Stimulated activated naive CD4-positive, alpha-beta T cell (primary cell): ENCODE measurements around the gene HS6ST2.
"Not testable (repeated sequence)": the region's sequence is repeated elsewhere in the genome, so short reads cannot be mapped to it uniquely, and the experiment has no call there.

Experiments
- DNase-seq, 6 experiments: peaks; one replicate each; lab custom pipeline; 2025; lab: John Stamatoyannopoulos, UW

The HS6ST2 gene

DNA sequence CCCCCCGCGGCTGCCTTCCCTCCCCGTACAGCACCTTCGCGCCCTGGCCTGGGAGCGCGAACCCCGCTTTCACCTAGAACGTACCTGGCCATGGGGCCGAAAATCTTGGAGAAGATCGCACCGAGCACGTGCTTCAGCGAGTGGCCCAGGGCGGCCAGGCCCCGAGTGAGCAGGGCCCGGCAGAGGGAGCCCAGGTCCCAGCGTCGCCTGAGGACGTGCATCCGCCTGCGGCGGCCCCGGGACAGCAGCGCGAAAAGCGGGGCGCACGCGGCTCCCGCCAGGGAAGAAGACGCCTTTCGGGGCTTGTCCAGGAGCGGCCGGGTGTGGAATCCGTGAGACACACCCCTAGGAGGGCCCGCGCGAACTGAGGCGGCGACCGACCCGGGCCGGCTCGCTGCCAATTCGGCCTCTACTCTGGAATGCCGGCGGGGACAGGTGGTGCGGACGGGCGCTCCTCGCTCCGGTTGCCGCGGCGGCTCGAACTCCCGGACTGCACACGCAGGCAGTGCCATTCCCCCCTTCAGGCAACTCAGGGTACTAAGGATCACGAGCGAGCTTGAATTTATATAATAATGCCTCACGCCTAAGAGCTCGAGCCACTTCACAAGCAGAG, at the start of gene HS6ST2:
HS6ST2 (minus strand) TSS at position 539 of the 613 bp plus-strand sequence.
- no peak for DNase-seq

DNA sequence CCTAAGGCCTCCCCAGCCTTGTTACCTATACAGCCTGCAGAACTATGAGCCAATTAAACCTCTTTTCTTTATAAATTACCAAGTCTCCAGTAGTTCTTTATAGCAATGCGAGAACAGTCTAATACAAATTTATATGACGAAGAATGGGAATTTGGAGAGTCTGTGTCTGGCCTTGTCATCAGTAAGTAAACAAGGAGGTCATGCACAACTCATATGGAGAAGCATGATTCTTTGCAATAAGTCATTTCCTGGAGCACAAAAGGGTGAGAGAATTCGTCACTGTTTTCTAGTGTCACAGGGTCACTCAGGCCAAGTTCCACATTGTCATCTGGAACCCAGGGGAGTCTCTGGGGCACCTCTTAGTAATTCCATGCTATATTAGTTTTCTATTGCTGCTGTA, 49.0 kb upstream of the HS6ST2 start:
- DNase-seq = no peak

GRCh38 chrX:133005616-133006015, 47.2 kb upstream of the HS6ST2 start:
- no peak for DNase-seq

DNA sequence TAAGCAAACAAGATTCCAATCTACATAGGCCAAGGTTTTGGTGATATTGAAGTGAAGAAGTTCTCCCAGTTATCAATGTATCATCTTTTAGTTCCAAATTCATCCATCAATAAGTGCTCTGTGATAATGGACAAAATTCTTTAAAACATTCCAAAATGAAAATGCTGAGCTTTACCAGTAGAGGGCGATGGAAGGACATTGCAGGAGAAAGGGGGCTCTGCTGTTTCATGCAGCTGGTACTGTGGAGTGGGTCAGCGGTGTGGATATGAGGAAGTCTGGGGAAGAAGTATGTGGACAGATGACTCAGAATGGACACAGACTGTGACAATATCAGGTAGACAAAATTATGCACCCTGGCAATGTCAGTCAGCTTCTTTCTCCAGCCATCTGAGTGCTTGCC, 46.6 kb upstream of the HS6ST2 start:
- DNase-seq = no peak

- no peak for DNase-seq
Observed at GRCh38 chrX:132999209-132999608, 40.8 kb upstream of the HS6ST2 start.

GRCh38 chrX:132990835-132991234, 32.4 kb upstream of the HS6ST2 start:
- no peak for DNase-seq

DNA sequence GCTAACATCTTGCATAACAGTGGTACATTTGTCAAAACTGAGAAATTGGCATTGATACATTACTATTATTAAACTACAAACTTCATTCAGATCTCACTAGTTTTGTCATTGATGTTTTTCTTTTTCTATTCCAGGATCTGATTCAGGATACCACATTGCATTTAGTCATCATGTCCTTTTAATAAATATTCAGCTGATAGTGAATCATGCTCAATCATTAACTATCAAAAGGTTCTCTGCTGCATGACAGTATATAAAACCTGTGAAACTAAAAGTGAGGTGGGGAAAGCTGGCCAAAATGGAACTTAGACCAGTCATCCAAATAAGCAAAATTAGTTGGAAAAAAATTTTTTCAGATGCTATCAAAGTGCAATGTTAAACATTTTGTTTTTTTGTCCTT, 28.1 kb upstream of the HS6ST2 start:
- no peak for DNase-seq

- no peak for DNase-seq
Observed at GRCh38 chrX:132984058-132984650, 25.7 kb upstream of the HS6ST2 start.

DNA sequence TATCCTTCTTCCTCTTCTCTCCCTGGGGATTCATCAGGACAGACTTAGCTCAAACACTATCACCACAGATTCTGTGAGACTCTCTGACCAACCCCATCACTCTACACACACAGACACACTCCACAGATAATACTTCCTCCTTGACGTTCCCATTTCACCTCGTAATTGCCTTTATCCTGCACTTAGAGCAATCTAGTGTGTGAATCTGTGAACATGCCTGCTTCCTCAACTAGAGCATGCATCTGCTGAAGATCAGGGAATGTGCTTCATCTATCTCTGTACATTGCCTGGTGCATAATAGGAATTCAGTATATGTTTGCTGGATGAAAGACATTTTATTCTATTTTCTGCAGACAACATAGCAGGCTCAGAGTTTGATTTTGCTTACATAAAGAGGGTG, 25.1 kb upstream of the HS6ST2 start:
- no peak for DNase-seq

DNA sequence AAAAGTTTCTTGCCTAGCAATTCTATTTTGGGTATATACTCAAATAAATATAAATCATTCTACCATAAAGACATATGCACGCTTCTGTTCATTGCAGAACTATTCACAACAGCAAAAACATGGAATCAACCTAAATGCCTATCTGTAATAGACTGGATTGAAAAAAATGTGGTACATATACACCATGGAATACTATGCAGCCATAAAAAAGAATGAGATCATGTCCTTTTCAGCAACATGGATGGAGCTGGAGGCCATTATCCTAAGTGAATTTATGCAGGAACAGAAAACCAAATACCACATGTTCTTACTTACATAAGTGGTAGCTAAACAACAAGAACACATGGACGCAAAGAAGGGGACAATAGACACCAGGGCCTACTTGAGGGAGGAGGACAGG, 21.6 kb upstream of the HS6ST2 start:
- DNase-seq = not testable (repeated sequence)

GRCh38 chrX:132968296-132968949, 10.0 kb upstream of the HS6ST2 start:
- no peak for DNase-seq

DNA sequence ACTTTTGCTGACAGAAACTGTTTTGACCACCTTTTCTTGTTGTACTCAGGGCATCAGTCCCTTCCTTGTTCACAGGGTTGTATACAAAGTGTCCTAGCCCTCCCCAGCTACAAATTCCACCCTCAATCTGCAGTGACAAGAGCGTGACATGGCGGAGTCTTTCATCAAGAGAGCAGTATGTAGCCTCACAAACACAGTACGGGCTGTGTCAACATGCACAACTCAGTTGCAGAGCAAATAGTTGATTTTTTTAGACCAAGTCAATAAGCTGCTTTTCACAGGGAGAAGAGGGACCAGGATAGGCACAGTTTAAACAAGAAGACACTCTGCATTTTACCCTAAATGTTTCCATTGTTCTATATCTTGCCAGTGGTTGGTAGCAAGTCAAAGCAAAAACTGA, 8.6 kb upstream of the HS6ST2 start:
- no peak for DNase-seq

DNA sequence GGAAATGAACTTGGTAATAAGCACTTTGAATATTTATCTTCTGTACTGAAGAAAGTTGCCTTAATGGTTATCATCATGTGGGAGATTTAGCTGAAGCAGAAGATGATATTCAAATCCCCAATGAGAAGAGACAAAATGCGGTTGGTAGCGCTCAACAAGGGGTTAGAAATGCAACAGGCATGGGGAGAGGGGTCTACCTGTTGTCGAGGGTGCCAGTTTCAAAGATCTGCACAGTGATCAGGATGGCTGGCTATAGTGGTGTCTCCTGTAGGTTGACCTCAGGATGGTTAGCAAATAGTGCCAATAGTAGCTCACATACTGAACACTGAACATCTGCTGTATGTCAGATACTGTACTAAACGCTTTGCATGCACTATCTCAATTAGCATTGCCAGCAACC, 7.0 kb upstream of the HS6ST2 start:
- DNase-seq = no peak

- no peak for DNase-seq
Observed at GRCh38 chrX:132961511-132961910, 3.1 kb upstream of the HS6ST2 start.

DNA sequence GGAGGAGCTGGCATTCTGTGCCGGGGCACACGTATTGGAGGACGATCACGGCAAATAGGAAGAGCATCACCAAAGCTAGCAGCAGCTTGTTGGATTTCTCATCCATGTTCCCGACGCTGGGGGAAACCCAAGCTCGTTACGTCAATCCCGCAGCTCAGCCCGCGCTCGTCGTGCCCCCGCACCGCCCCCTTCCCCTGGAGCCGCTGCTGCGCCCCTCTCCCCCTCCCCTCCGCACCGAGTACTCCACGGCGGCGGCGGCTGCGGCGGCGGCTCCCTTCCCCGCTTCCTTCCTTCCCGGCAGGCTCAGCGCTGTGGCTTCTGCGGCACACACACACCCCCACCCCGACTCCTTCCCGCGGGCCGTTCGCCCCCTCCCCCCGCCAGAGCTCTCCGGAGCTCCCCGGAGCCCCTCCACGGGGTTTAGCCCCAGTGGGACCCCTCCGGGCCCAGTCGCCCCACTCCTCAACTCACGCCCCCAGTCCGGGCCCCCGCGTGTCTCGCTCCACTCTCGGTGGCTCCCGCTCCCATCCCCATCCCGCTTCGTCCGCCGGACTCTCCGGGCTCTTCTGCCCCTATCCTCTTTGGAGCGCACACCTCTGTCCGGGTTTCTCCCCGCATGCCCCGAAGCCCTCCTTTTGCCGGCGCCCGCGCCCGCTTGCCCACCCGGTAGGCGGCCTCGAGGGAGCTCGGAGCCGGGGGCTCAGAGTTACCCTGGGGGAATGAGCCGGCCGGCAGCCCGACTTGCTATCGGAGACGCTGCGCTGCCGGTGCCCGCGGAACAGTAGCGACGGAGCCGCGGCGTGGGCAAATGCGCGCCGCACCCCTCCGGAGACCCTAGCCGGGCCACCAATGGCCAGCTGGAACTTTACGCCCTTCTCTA, 978 bp downstream of the HS6ST2 start:
- DNase-seq = no peak

DNA sequence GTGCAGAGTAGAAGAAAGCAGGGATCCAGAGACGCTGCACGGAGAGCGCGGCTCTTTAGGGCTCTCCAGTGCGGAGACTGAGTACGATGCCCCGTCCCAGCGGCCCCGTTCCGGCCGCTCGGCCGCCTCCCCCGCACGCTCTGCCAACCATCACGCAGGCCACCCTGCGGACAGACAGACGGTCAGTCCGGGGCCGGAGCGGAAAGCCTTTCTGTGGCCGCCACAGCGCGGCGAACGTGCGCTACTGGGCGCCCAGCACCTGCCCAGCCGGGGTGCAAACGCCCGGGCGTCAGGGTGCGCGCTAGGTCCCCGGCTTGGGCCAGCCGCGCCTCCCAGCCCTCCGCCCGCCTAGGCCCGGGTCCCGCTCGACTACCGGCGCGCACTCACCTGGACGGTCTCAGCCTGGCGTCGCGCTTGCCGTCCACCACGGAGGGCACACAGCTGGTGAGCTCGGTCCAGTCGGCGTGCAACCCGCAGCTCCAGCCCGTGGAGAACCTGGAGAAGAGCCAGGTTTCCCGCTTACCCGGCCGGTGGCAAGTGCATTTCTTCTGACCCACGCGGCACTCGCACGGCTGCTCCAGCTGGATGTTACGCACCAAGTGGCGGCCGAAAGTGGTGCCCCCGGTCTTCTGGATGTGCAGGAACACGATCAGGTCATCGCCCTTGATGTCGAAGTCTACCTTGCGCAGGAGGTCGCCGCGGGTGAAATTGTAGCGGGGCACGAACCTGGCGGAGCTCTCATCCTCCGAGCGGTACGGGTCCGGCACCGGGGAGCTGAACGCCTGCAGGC, 1.8 kb downstream of the HS6ST2 start:
- DNase-seq = no peak

DNA sequence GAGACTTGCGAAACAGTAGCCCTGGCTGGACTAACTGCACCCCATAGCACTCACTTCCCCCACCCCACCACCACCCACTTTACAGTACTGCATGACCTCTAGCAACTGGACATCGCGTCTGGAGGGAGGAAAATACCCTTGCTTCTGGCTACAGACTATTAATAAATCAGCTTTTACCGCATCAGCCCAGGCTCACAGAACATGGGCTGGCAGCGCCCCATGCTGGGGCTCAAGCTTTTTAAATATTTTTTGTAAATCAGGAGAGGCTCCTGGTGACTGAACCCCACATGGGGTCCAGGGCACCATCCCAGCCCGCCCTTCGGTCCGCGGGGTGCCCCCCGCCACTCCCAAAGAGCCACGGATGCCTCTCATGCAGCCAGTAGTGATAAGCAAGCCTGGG, 2.7 kb downstream of the HS6ST2 start:
- DNase-seq = no peak

DNA sequence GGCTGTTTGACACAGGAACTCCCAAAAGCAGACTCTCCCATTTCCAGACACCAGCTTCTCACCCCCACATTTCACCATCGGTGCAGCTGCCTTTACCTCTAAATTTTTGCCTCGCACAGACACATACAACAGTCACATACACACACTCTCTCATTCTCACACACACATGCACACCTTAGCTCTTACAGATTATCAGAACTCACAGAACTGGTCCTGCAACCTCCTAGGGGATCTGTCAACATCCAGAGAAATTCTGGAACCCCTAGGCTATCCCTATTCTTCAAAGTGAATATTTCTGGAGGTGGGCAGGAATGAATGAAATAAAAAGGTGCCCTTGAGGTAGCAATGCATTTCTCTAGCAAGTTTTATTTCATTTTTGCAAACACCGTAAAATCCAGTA, 4.1 kb downstream of the HS6ST2 start:
- no peak for DNase-seq

DNA sequence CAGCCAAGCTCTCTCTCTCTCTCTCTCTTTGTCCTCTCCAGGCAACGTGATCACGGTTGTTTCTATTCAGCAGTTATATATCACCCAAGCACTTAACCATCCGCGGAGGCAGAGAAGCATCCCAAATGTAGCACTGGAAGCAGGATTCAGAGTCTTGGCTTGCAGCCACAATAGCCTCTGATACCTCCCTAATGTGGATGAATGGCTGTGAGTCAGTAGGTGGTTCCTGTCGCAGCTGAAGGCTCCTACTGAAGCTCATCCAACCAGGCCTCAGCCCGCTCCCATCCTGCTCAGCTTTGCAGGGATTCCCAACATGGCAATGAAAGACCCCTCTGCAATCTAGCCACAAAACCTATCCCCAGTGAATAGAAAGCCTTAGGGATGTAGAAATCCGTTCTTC, 5.1 kb downstream of the HS6ST2 start:
- no peak for DNase-seq

- no peak for DNase-seq
Observed at GRCh38 chrX:132948648-132949260, 9.7 kb downstream of the HS6ST2 start.

- not testable (repeated sequence) for DNase-seq
Observed at GRCh38 chrX:132945055-132945599, 13.3 kb downstream of the HS6ST2 start.
